ENCODE results near the gene SIX6.
"Not testable (repeated sequence)": the region's sequence is repeated elsewhere in the genome, so short reads cannot be mapped to it uniquely, and the experiment has no call there.

SIX6 gene

GRCh38 chr14:60508707-60509437, at the start of gene SIX6:
Gene SIX6, plus strand, starts transcription at chr14:60509146. Its CDS starts 253 bp downstream, at chr14:60509399.
- no peak for DNase-seq (ENCODE audit: low read depth)

- DNase-seq (ENCODE audit: low read depth): not testable (repeated sequence)
These were observed 28.7 kb upstream of the SIX6 start for GRCh38 chr14:60480248-60480647.

- no peak for DNase-seq (ENCODE audit: low read depth)
These were observed 26.2 kb upstream of the SIX6 start for GRCh38 chr14:60482743-60483142.

- no peak for DNase-seq (ENCODE audit: low read depth)
These were observed 23.8 kb upstream of the SIX6 start for GRCh38 chr14:60485057-60485597.

GRCh38 chr14:60485598-60486251, 23.2 kb upstream of the SIX6 start, which contains the start of gene C14orf39:
Gene C14orf39, minus strand, starts transcription at chr14:60486063. Its CDS starts 985 bp downstream, at chr14:60485078.
- no peak for DNase-seq (ENCODE audit: low read depth)

GRCh38 chr14:60487211-60487610, 21.7 kb upstream of the SIX6 start:
- no peak for DNase-seq (ENCODE audit: low read depth)

- DNase-seq (ENCODE audit: low read depth): no peak
These were observed 20.8 kb upstream of the SIX6 start for GRCh38 chr14:60488175-60488574.

GRCh38 chr14:60490270-60490669, 18.7 kb upstream of the SIX6 start:
- no peak for DNase-seq (ENCODE audit: low read depth)

- no peak for DNase-seq (ENCODE audit: low read depth)
These were observed 13.0 kb upstream of the SIX6 start for GRCh38 chr14:60495946-60496345.

GRCh38 chr14:60502541-60502940, 6.4 kb upstream of the SIX6 start:
- DNase-seq (ENCODE audit: low read depth): no peak

- no peak for DNase-seq (ENCODE audit: low read depth)
These were observed 3.5 kb upstream of the SIX6 start for GRCh38 chr14:60505448-60505847.

GRCh38 chr14:60506010-60506409, 2.9 kb upstream of the SIX6 start:
- no peak for DNase-seq (ENCODE audit: low read depth)

- no peak for DNase-seq (ENCODE audit: low read depth)
These were observed 2.4 kb upstream of the SIX6 start for GRCh38 chr14:60506462-60506984.

- DNase-seq (ENCODE audit: low read depth): no peak
These were observed 1.7 kb upstream of the SIX6 start for GRCh38 chr14:60506985-60507829.

- no peak for DNase-seq (ENCODE audit: low read depth)
These were observed 611 bp upstream of the SIX6 start for GRCh38 chr14:60508363-60508706.

GRCh38 chr14:60509438-60510253, 700 bp downstream of the SIX6 start:
- no peak for DNase-seq (ENCODE audit: low read depth)

- no peak for DNase-seq (ENCODE audit: low read depth)
These were observed 1.5 kb downstream of the SIX6 start for GRCh38 chr14:60510254-60510950.

GRCh38 chr14:60510951-60511599, 2.1 kb downstream of the SIX6 start:
- DNase-seq (ENCODE audit: low read depth): no peak

- no peak for DNase-seq (ENCODE audit: low read depth)
These were observed 3.2 kb downstream of the SIX6 start for GRCh38 chr14:60512126-60512525.

- no peak for DNase-seq (ENCODE audit: low read depth)
These were observed 4.1 kb downstream of the SIX6 start for GRCh38 chr14:60512973-60513571.

All from stimulated activated CD8-positive, alpha-beta memory T cell treated with anti-CD3 and anti-CD28 coated beads, Interleukin-12 subunit alpha, Interleukin-12 subunit beta, amount 100 ng/mL, for 4 hours (primary cell).